ENCODE measurements around the gene PIP5K1B.

Gene PIP5K1B

DNA sequence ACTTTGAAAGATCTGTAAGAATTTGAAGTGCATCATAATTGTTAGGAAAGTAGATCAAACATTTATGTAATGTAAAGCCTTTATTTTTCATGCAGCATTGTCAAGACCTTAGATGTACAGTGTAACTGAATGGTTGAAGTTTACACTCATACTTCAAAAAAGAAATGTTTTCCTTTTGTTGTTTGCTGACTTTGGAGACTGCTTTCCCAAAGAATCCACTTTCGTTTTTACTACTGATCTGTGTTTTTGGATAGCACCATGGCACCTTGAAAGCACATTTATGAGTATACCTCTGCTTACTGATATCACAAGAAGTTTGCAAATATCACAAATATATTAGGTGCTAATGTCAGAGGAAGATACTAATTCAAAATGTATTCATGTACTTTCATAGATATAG, 50.0 kb downstream of the PIP5K1B start:
- TF ChIP-seq POLR2A (IDR thresholded peaks at IDR 0.05; ENCODE audit: low read depth, low read length): no peak
- no peak for DNase-seq (ENCODE audit: insufficient read length, low spot score)
- no peak for FAIRE-seq

DNA sequence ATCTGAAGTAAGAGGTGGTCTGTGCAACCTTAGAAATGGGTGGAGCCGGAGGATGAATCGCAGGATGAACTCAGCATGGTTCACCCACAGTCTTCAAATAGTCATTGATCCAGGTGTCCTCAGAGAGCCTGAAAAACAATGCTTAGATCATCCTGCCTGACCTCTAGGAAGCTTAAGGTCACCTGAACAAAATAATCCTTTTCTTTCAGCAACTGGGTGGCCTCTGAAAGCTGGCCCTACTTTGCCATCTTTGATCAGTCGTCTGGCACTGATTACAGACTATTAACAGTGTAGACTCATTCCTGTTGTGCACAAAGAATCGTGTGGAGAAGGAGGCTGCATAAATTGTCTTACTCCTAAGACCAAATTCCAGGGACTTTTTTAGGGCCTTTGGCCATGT, 50.7 kb downstream of the PIP5K1B start:
- DNase-seq (ENCODE audit: insufficient read length, low spot score): no peak
- FAIRE-seq: no peak
- TF ChIP-seq POLR2A (IDR thresholded peaks at IDR 0.05; ENCODE audit: low read depth, low read length): no peak

DNA sequence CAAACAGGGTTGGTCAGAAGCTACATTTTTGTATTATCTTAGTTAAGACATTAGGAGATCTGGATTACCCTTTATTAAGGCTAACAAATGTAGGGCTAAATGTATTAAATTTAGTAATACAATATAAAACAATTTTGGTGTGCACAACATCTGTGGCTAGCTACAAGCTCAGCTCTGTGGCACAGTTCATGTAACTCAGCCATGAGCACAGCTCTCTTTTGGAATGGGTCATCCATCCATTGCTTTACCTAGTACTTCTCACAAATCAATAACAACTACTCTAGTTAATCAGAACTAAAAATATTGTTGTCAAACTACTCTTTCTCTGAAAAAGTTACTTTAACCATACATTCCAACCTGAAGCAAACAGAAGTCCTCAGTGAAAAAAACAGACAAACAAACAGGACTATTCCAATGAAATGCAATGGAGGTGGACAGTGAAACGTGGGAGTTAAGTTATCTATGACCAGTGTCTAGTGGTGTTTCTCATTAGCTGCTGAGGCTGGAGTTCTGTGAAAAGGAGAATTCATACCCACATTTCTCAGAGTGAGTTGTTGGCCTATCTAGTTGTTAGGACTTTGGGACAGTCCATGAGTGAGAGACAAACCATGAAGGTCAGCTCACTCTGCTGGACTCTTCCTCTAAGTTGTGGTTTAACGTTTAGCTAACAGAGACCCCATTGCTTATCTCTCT, 55.1 kb downstream of the PIP5K1B start:
- no peak for TF ChIP-seq POLR2A (IDR thresholded peaks at IDR 0.05; ENCODE audit: low read depth, low read length)
- no peak for DNase-seq (ENCODE audit: insufficient read length, low spot score)
- FAIRE-seq: no peak

- no peak for FAIRE-seq
- TF ChIP-seq POLR2A (IDR thresholded peaks at IDR 0.05; ENCODE audit: low read depth, low read length): no peak
Observed at GRCh38 chr9:68760674-68761333, 55.8 kb downstream of the PIP5K1B start.

DNA sequence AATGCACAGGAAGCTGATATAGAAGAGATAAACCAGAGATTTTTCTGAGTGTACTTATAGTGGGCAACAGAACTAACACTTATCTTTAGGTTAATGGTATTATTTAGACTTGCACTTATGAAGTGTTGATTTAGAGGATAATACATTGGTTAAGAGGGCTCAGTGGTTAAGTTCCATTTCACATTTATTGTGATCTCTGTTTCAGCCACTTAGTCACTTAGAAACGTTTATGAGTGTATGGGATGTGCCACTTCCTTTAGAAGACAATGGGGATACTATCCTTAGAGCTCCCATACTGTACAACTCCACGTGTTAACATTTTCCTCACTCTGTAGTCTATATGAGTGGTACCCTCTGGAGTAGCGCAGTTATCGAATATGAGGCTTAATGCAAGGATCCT, 57.5 kb downstream of the PIP5K1B start:
- TF ChIP-seq POLR2A (IDR thresholded peaks at IDR 0.05; ENCODE audit: low read depth, low read length): no peak
- DNase-seq (ENCODE audit: insufficient read length, low spot score): no peak
- no peak for FAIRE-seq

More at GRCh38 chr9:68760674-68761333, 55.8 kb downstream of the PIP5K1B start:
- DNase-seq (ENCODE audit: insufficient read length, low spot score): no peak

DNA sequence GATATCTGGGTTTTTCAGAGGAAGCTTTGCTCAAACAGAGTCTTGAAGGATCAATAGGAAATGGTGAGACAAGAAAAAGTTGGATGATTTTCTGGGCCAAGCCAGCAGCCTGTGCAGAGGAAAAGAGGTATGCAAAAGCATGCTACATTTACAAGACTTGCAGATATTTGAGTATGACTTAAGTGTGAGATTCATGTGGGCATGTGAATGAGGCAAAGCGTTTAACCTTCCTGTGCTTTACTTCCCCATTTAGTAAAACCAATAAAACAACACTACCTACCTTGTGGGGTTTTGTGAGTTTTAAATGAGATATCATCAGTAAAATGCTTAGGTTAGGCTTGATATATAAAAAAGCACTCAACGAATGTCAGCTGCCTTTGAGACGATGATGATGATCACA, 58.1 kb downstream of the PIP5K1B start:
- no peak for DNase-seq (ENCODE audit: insufficient read length, low spot score)
- TF ChIP-seq POLR2A (IDR thresholded peaks at IDR 0.05; ENCODE audit: low read depth, low read length): no peak
- FAIRE-seq: peak; percentile 6

DNA sequence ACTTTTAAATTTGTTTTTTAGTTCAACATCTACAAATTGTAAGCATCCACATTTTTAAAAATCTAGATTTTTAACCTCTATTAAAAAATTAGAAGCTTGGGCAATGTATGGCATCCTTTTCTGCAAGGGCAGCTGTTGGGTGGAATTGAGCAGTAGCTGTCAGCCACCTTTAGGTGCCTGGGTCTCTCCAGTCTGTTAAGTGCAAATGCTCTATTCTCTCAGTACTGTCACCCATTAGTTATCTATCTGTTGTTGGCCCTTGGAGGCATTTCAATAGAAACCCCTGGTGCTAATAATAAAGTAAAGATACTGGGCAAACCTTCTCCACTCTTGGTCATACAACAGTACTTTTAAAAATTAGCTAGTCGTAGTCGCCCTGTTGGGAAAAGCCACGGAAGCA, 63.6 kb downstream of the PIP5K1B start:
- no peak for FAIRE-seq
- TF ChIP-seq POLR2A (IDR thresholded peaks at IDR 0.05; ENCODE audit: low read depth, low read length): no peak
- DNase-seq (ENCODE audit: insufficient read length, low spot score): no peak

DNA sequence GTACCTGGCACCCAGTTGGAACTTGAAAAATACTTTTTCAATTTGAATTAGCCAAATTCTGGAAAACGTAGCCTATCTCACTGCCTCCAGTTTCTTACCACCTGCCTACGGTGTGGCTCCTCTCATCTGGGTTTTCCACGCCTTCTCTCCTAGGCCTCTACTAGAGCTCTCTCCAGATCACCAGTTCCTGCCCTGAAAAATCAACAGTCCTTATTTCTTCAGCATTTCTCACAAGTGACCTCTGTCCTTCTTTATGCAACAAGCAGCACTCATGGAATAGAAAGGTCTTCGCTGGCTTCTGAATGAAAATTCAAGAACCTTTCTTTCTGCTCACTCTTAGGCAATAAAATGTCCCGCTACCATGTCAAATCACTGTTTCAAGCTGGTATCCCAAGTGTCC, 64.8 kb downstream of the PIP5K1B start:
- FAIRE-seq (no peak), DNase-seq (ENCODE audit: insufficient read length, low spot score) (no peak)
- no peak for TF ChIP-seq POLR2A (IDR thresholded peaks at IDR 0.05; ENCODE audit: low read depth, low read length)

GRCh38 chr9:68771376-68771775, 66.3 kb downstream of the PIP5K1B start:
- FAIRE-seq: no peak
- DNase-seq (ENCODE audit: insufficient read length, low spot score): no peak
- no peak for TF ChIP-seq POLR2A (IDR thresholded peaks at IDR 0.05; ENCODE audit: low read depth, low read length)

- TF ChIP-seq POLR2A (IDR thresholded peaks at IDR 0.05; ENCODE audit: low read depth, low read length): no peak
- FAIRE-seq: no peak
- DNase-seq (ENCODE audit: insufficient read length, low spot score): no peak
Observed at GRCh38 chr9:68775003-68775730, 70.1 kb downstream of the PIP5K1B start.

DNA sequence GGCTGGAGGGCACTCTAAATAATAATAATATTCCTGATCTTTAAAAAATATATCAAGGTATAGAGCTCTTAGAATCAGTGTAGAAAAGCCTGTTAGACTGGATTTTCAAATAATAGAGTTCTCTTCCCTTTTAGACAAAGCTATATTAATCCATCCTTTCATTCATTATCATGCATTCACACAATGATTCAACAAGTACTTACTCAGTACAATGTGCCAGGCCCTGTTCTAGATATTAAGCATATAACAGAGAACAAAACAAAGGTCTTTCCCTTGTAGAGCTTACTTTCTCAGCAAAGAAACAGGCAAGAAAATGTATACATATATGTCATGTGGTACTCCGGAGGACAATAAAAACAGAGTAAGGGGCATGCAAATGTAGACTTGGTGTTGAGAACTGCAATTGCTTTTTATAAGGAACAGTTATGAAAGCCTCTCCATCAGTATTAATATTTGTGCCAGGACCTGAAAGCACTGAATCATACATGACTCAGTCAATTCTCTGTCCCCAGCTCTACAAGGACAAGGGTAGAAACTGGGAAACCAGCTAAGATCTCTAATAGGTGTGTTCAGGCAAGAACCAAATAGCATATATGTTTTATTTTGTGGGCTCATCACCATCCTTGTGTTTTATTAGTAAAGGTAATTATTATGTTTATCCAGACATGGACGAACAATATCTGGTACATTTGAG, 72.2 kb downstream of the PIP5K1B start:
- no peak for TF ChIP-seq POLR2A (IDR thresholded peaks at IDR 0.05; ENCODE audit: low read depth, low read length)
- DNase-seq (ENCODE audit: insufficient read length, low spot score) (no peak), FAIRE-seq (no peak)

DNA sequence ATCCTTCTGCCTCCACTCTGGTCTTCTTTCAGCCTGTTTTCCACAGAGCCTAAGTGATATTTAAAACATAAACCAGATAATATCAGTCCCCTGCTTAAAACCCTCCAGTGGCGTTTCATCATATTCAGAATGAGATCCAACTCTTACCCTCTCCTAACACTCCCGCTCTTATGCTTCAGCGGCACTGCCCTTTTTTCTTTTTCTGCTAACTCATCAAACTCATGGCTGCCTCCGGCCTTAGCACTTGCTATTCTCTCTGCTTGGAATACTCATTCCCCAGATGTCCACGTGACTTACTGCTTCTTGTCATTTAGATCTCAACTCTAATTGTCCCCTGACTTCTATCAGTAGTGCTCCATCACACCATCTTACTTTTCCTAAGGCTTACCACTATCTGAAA, 73.6 kb downstream of the PIP5K1B start:
- no peak for TF ChIP-seq POLR2A (IDR thresholded peaks at IDR 0.05; ENCODE audit: low read depth, low read length)
- DNase-seq (ENCODE audit: insufficient read length, low spot score) (no peak), FAIRE-seq (no peak)

DNA sequence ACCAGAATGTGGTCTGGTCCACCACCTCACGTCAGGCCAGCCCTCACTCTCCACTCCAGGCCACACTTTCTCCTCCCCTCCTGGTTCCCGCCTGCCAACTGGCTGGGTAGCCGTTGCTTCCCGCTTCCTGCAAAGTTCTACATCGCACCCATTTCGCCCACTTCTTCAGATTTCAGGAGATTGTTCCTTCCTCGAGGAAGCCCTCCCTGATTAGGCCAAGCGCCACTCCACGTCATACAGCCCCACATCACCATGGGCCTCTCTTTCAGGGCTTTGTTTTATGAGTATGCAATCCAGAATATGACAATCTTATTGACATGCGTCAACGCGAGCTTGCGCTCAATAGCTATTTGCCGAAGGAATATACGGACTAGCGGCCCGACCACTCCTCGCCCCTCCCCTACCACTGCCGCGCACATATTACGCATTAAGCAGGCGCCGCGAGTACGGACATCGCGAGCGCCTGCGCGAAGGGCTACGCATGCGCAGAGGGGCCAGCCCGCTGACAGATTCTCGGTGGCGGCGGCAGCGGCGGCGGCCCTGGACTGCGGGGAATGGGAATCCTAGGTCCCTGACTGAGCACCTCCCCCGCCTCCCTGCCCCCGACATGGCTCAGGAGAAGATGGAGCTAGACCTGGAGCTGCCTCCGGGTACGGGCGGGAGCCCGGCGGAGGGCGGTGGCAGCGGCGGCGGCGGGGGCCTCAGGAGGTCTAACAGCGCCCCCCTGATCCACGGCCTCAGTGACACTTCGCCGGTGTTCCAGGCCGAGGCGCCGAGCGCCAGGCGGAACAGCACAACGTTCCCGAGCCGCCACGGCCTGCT, 74.7 kb downstream of the PIP5K1B start:
- DNase-seq (ENCODE audit: insufficient read length, low spot score): peak; percentile 86
- FAIRE-seq: peak; percentile 84
- TF ChIP-seq POLR2A (IDR thresholded peaks at IDR 0.05; ENCODE audit: low read depth, low read length): peak; percentile 82

Data from H54 (cell line).